Endothelial cell of umbilical vein (primary cell): Measurements from ENCODE around the gene SMCO4. TPM values are rescaled to one million over a fixed set of nuclear protein-coding genes. Genes with fewer than 3 reads are reported as not detected.

ENCODE experiments used
- BruUV-seq: library from RNA; stranded (reverse); fragments of 400-500 nt; replicated peaks from 2 replicates; lab custom pipeline; 2021; lab: Mats Ljungman, UMichigan
- CTCF ChIA-PET: fragments of 300-600, 350-600 bp; sonication (Branson Sonifier 250); formaldehyde crosslinking; loops from one replicate; lab custom pipeline; 2021; ENCODE audit warnings: antibody characterized with exemption, inconsistent platforms; lab: Charles Lee
- POLR2A ChIA-PET: fragments of 300-600, 350-600 bp; sonication (Branson Sonifier 250); formaldehyde crosslinking; loops from one replicate; lab custom pipeline; 2021; ENCODE audit warnings: antibody characterized with exemption, inconsistent platforms; lab: Charles Lee
- DNase-seq: peaks from one replicate; pipeline ENCODE4 v3.0.0-alpha.2; 2011; ENCODE audit warnings: low read depth, low spot score
- FAIRE-seq: peaks from 2 replicates; lab custom pipeline; 2011; peaks lifted over from hg19 to GRCh38; lab: Jason Lieb, UNC
- H2AFZ ChIP-seq: 2 replicates; pipeline ENCODE4 v1.6.0; 2012; ENCODE audit warnings: low read depth, low read length, control low read depth, inconsistent platforms
- H3K27ac ChIP-seq: 2 replicates; pipeline ENCODE4 v1.5.1; 2011; ENCODE audit warnings: low read depth, mild to moderate bottlenecking, control low read depth, low read length, moderate library complexity; ENCODE audit not compliant: insufficient read depth
- H3K27me3 ChIP-seq, 2 experiments: 2 replicates each; pipeline versions ENCODE4 v1.6.0 to v1.6.1; 2011; ENCODE audit warnings: low read length in 2 of 2, mixed read lengths in 1 of 2; ENCODE audit not compliant: control insufficient read depth in 2 of 2, insufficient read depth in 2 of 2
- H3K36me3 ChIP-seq, 2 experiments: 2 replicates in 1 of 2; 3 replicates in 1 of 2; pipeline ENCODE4 v1.5.1; 2011; ENCODE audit warnings: low read length in 2 of 2, mild to moderate bottlenecking in 1 of 2, moderate library complexity in 1 of 2; ENCODE audit not compliant: control insufficient read depth in 2 of 2, insufficient read depth in 2 of 2; ENCODE audit errors: extremely low read depth in 1 of 2
- H3K4me1 ChIP-seq: 3 replicates; pipeline ENCODE4 v1.5.1; 2011; ENCODE audit warnings: mild to moderate bottlenecking, low read length; ENCODE audit not compliant: control insufficient read depth, insufficient read depth; ENCODE audit errors: extremely low read depth
- H3K4me2 ChIP-seq: 2 replicates; pipeline ENCODE4 v1.6.1; 2011; ENCODE audit warnings: low read length, control low read depth, mixed read lengths; ENCODE audit not compliant: insufficient read depth
- H3K4me3 ChIP-seq, 3 experiments: fragments of 200-600 bp in 1 of 3; sonication (generic), shearing (Covaris generic) in 1 of 3; replicated peaks in 1 of 3; 2 replicates each; pipeline ENCODE4 v1.5.1; 2011 to 2016; ENCODE audit warnings: control low read depth in 3 of 3, low read length in 3 of 3, mild to moderate bottlenecking in 2 of 3, inconsistent platforms in 1 of 3, low read depth in 1 of 3, moderate library complexity in 1 of 3; ENCODE audit not compliant: insufficient read depth in 1 of 3
- H3K79me2 ChIP-seq: 2 replicates; pipeline ENCODE4 v1.6.0; 2012; ENCODE audit warnings: low read length, inconsistent platforms; ENCODE audit not compliant: control insufficient read depth, insufficient read depth
- H3K9ac ChIP-seq: replicated peaks from 2 replicates; pipeline ENCODE3; 2011; ENCODE audit warnings: low read length, control low read depth; ENCODE audit not compliant: insufficient read depth; ENCODE audit errors: extremely low read depth
- H3K9me1 ChIP-seq: replicated peaks from 3 replicates; pipeline ENCODE4 v1.6.0; 2011; ENCODE audit warnings: mild to moderate bottlenecking, low read length; ENCODE audit not compliant: control insufficient read depth, insufficient read depth; ENCODE audit errors: extremely low read depth
- H3K9me3 ChIP-seq: replicated peaks from 2 replicates; pipeline ENCODE4 v1.5.1; 2012; ENCODE audit warnings: low read length, inconsistent platforms; ENCODE audit not compliant: control insufficient read depth, insufficient read depth
- H4K20me1 ChIP-seq: replicated peaks from 2 replicates; pipeline ENCODE3; 2011; ENCODE audit warnings: mild to moderate bottlenecking, low read length; ENCODE audit not compliant: control insufficient read depth, insufficient read depth; ENCODE audit errors: extremely low read depth
- EZH2 ChIP-seq: IDR thresholded peaks from 2 replicates; pipeline ENCODE4 v1.6.1; 2012; ENCODE audit warnings: borderline replicate concordance, low read depth, mild to moderate bottlenecking, moderate library complexity, low read length, inconsistent platforms; ENCODE audit not compliant: severe bottlenecking
- FOS ChIP-seq: IDR thresholded peaks from 2 replicates; pipeline ENCODE4 v1.6.1; 2011; ENCODE audit warnings: mild to moderate bottlenecking, low read length, moderate library complexity, borderline replicate concordance; ENCODE audit not compliant: insufficient read depth
- GATA2 ChIP-seq: IDR thresholded peaks from 2 replicates; pipeline ENCODE4 v1.7.0; 2011; ENCODE audit warnings: low read depth, mild to moderate bottlenecking, moderate library complexity, mixed read lengths, low read length; ENCODE audit not compliant: insufficient read length, insufficient read depth
- JUN ChIP-seq: IDR thresholded peaks from 2 replicates; pipeline ENCODE4 v1.6.1; 2011; ENCODE audit warnings: borderline replicate concordance, low read depth; ENCODE audit not compliant: insufficient read length, insufficient read depth
- MAX ChIP-seq: IDR thresholded peaks from 2 replicates; pipeline ENCODE4 v1.6.1; 2011; ENCODE audit not compliant: insufficient read depth, insufficient read length
- MYC ChIP-seq: IDR thresholded peaks from one replicate; pipeline ENCODE4 v1.6.1; 2011; ENCODE audit warnings: mild to moderate bottlenecking, low read depth, low read length
- POLR2A ChIP-seq: IDR thresholded peaks from 2 replicates; pipeline ENCODE4 v1.6.1; 2012; ENCODE audit warnings: low read depth, mild to moderate bottlenecking, control low read depth, low read length
- POLR2AphosphoS5 ChIP-seq: IDR thresholded peaks from 2 replicates; pipeline ENCODE4 v1.6.1; 2012; ENCODE audit warnings: low read depth, mild to moderate bottlenecking, control low read depth, low read length, moderate library complexity; ENCODE audit not compliant: insufficient read depth
- dilution Hi-C: fragments of 300-500 bp; cut with MboI; formaldehyde crosslinking; loops from one replicate; pipeline ENCODE4 v1.15.0; 2019; ENCODE audit warnings: low sequenced_read_pairs; ENCODE audit not compliant: extremely low pct_ligation_motif_present
- intact Hi-C: fragments of 100-400 bp; cut with micrococcal nuclease; formaldehyde crosslinking; loops from one replicate; pipeline ENCODE4 v1.10.0; 2022
- polyA plus RNA-seq, 4 experiments: library from polyadenylated mRNA; depleted of rRNA in 3 of 4; stranded (reverse) in 3 of 4; unstranded in 1 of 4; fragments of >200 nt; gene quantifications; 2 replicates each; pipeline versions ENCODE4 v1.2.1 to v1.2.3, GENCODE V29; 2011 to 2012; ENCODE audit warnings: missing spikeins in 1 of 4
- total RNA-seq: library from RNA; stranded (reverse); gene quantifications from 2 replicates; pipeline ENCODE4 v1.2.3, GENCODE V29; 2021
- TF ChIP-seq, protein P1 (sequence below), 2 donors: IDR thresholded peaks; 1 replicate in 1 of 2; 2 replicates in 1 of 2; pipeline ENCODE4 v1.5.1; 2011; ENCODE audit warnings: low read length in 2 of 2, mild to moderate bottlenecking in 2 of 2, moderate library complexity in 2 of 2, control low read depth in 1 of 2, inconsistent platforms in 1 of 2, low read depth in 1 of 2; ENCODE audit not compliant: insufficient read depth in 1 of 2; ENCODE audit errors: extremely low read depth in 1 of 2

SMCO4 gene
- total and polyA plus RNA-seq, 2 donors (not counting 3 experiments of a cell fraction or from before 2014, with no cell fraction given), result 14.0 to 21.3 TPM

GRCh38 chr11:93477684-93478234 lies 65.4 kb downstream of the SMCO4 start:
- FAIRE-seq, result no peak
- intact Hi-C loops, result no loop called here

More at GRCh38 chr11:93477684-93478234, 65.4 kb downstream of the SMCO4 start:
- no peaks in the 10 kb centered on the region for H3K79me2 ChIP-seq
- TF ChIP-seq POLR2A, result no peak
- no peak for TF ChIP-seq FOS
- TF ChIP-seq EZH2, result no peak
- no peak for TF ChIP-seq GATA2
- no peak for TF ChIP-seq JUN
- TF ChIP-seq MAX, result no peak
- TF ChIP-seq, protein P1, sequence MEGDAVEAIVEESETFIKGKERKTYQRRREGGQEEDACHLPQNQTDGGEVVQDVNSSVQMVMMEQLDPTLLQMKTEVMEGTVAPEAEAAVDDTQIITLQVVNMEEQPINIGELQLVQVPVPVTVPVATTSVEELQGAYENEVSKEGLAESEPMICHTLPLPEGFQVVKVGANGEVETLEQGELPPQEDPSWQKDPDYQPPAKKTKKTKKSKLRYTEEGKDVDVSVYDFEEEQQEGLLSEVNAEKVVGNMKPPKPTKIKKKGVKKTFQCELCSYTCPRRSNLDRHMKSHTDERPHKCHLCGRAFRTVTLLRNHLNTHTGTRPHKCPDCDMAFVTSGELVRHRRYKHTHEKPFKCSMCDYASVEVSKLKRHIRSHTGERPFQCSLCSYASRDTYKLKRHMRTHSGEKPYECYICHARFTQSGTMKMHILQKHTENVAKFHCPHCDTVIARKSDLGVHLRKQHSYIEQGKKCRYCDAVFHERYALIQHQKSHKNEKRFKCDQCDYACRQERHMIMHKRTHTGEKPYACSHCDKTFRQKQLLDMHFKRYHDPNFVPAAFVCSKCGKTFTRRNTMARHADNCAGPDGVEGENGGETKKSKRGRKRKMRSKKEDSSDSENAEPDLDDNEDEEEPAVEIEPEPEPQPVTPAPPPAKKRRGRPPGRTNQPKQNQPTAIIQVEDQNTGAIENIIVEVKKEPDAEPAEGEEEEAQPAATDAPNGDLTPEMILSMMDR (IDR thresholded peaks at IDR 0.05; ENCODE audit: extremely low read depth in 1 of 2, insufficient read depth in 1 of 2, low read depth in 1 of 2, low read length in 2 of 2), result no peak
- TF ChIP-seq MYC, result no peak
- no peak for TF ChIP-seq POLR2AphosphoS5
- H4K20me1 ChIP-seq, result no peaks in the 10 kb centered on the region
- H3K4me2 ChIP-seq, result no peak overlapping the region
- no peaks in the 10 kb centered on the region for H3K36me3 ChIP-seq
- H2AFZ ChIP-seq, result no peak overlapping the region
- dilution Hi-C loops, result no loop called here
- H3K4me3 ChIP-seq, result no peak overlapping the region
- no peaks in the 10 kb centered on the region for H3K27me3 ChIP-seq
- no peaks in the 10 kb centered on the region for H3K4me1 ChIP-seq
- H3K9ac ChIP-seq, result no peak overlapping the region
- no TSS peak for BruUV-seq
- ChIA-PET POLR2A (no interaction called here), CTCF (interaction anchor here (0.9 kb wide), 1 partner anchor 12 kb away, joined by 3 read pairs; no protein-coding TSS in a partner anchor)
- no peaks in the 10 kb centered on the region for H3K9me3 ChIP-seq
- H3K27ac ChIP-seq, result no peak overlapping the region
- peak; percentile 34 for DNase-seq
- no peaks in the 10 kb centered on the region for H3K9me1 ChIP-seq
